Neural progenitor cell (in vitro differentiated cells): ENCODE results near the gene PROX2.

Source experiments
- CTCF ChIP-seq: fragments of 200-600 bp; sonication (generic); IDR thresholded peaks from 2 replicates; pipeline ENCODE4 v1.5.1; 2017; ENCODE audit warnings: antibody characterized with exemption, mild to moderate bottlenecking
- EZH2 ChIP-seq: fragments of 200-600 bp; sonication (generic); IDR thresholded peaks from 2 replicates; pipeline ENCODE4 v1.6.1; 2017; ENCODE audit warnings: antibody characterized with exemption, mild to moderate bottlenecking, moderate library complexity
- EZH2phosphoT487 ChIP-seq: fragments of 200-600 bp; sonication (generic); IDR thresholded peaks from 2 replicates; pipeline ENCODE4 v1.6.1; 2017; ENCODE audit warnings: antibody characterized with exemption

DNA sequence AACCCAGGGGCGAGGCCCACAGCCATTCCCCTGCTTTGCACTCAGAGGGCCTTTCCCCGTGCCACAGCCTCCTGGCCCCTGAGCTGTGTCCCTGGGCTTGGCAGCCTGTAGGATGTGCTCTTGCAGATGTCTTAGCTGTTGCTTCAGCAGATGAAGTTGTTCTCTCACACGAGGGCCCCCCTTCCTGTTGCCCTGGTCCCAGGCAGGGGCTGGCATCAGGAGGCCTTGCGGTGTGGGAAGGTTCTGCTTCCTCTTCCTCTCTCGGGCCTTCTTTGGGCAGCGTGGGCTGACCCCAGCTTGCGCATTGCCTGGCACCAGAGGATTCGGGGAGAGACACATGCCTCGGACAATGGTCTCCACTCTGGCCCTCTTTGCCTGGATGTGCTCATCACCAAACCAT, 12.7 kb downstream of the PROX2 start:
- no peak for TF ChIP-seq CTCF
- TF ChIP-seq EZH2 = no peak
- TF ChIP-seq EZH2phosphoT487 = no peak
